ENCODE results near the gene TXNDC5.

DNA sequence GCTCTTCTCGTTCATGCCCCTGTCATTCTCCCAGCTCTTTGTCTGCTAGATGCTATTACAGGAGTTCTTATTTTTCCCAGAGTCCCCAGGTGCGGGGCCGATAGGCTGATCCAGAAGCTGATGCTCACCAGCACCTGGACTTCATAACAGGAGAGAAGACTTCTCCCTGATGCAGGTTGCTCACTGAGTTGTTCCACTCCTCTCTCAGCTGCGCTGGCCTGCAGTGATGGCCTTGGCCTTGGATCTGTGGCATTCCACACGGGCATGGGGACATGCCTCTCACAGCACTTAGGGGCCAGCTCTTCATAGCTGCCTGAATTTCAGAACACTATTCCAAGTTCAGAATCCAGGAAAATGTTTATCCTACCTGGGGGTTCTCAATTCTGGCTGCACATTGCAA, 7.1 kb upstream of the TXNDC5 start:
- TF ChIP-seq, protein P1, sequence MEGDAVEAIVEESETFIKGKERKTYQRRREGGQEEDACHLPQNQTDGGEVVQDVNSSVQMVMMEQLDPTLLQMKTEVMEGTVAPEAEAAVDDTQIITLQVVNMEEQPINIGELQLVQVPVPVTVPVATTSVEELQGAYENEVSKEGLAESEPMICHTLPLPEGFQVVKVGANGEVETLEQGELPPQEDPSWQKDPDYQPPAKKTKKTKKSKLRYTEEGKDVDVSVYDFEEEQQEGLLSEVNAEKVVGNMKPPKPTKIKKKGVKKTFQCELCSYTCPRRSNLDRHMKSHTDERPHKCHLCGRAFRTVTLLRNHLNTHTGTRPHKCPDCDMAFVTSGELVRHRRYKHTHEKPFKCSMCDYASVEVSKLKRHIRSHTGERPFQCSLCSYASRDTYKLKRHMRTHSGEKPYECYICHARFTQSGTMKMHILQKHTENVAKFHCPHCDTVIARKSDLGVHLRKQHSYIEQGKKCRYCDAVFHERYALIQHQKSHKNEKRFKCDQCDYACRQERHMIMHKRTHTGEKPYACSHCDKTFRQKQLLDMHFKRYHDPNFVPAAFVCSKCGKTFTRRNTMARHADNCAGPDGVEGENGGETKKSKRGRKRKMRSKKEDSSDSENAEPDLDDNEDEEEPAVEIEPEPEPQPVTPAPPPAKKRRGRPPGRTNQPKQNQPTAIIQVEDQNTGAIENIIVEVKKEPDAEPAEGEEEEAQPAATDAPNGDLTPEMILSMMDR (IDR thresholded peaks at IDR 0.05) = no peak
- TF ChIP-seq POLR2AphosphoS5 (IDR thresholded peaks at IDR 0.05) = no peak

All from prostate gland (tissue), 2 donors.